HepG2 (cell line): ENCODE measurements around the gene CMIP. TPM values are rescaled to one million over a fixed set of nuclear protein-coding genes. Genes with fewer than 3 reads are reported as not detected.

Source experiments
- CBX1 ChIP-seq: IDR thresholded peaks from one replicate; pipeline ENCODE4 v1.6.1; 2016; ENCODE audit warnings: antibody characterized with exemption, low read depth
- CSRNP1 ChIP-seq: sonication (generic); formaldehyde crosslinking; IDR thresholded peaks from 2 replicates; pipeline ENCODE4 v1.8.1; 2023; ENCODE audit warnings: mild to moderate bottlenecking, missing genetic modification reagents
- GTF3A ChIP-seq: sonication (generic); formaldehyde crosslinking; conservative IDR thresholded peaks from 2 replicates; pipeline ENCODE4 v1.4.0; 2020; ENCODE audit warnings: mild to moderate bottlenecking, missing genetic modification reagents
- HIC2 ChIP-seq: sonication (generic); formaldehyde crosslinking; IDR thresholded peaks from 2 replicates; pipeline ENCODE4 v1.9.0; 2022; ENCODE audit warnings: low read depth, missing genetic modification reagents
- KAT7 ChIP-seq: IDR thresholded peaks from 2 replicates; pipeline ENCODE4 v1.6.1; 2018; ENCODE audit warnings: borderline replicate concordance, missing compliant biosample characterization
- NCOA5 ChIP-seq: sonication (generic); formaldehyde crosslinking; IDR thresholded peaks from 2 replicates; pipeline ENCODE4 v1.4.0; 2020; ENCODE audit warnings: missing genetic modification reagents
- RARA ChIP-seq: IDR thresholded peaks from 2 replicates; pipeline ENCODE4 v1.6.1; 2016; ENCODE audit warnings: missing genetic modification reagents, missing compliant biosample characterization
- SETDB1 ChIP-seq: sonication (generic); formaldehyde crosslinking; IDR thresholded peaks from 2 replicates; pipeline ENCODE4 v1.5.1; 2020; ENCODE audit warnings: missing genetic modification reagents, mild to moderate bottlenecking, borderline replicate concordance
- SMAD1 ChIP-seq: sonication (generic); formaldehyde crosslinking; IDR thresholded peaks from 2 replicates; pipeline ENCODE4 v1.4.0; 2020; ENCODE audit warnings: missing genetic modification reagents, low read depth, mild to moderate bottlenecking, borderline replicate concordance
- SMARCC2 ChIP-seq: fragments of 450-650 bp; IDR thresholded peaks from 2 replicates; pipeline ENCODE4 v1.6.1; 2017; ENCODE audit warnings: antibody characterized with exemption, mild to moderate bottlenecking
- SOX13 ChIP-seq, 3 experiments: fragments of 450-650 bp in 1 of 3; sonication (generic) in 1 of 3; formaldehyde crosslinking in 1 of 3; IDR thresholded peaks in 2 of 3; conservative IDR thresholded peaks in 1 of 3; 2 replicates each; pipeline versions ENCODE4 v1.5.0 to v1.6.1; 2016 to 2020; ENCODE audit warnings: antibody characterized with exemption in 1 of 3, mild to moderate bottlenecking in 1 of 3, missing compliant biosample characterization in 1 of 3, missing genetic modification reagents in 1 of 3, moderate library complexity in 1 of 3
- SP2 ChIP-seq: sonication (generic); formaldehyde crosslinking; IDR thresholded peaks from 2 replicates; pipeline ENCODE4 v1.5.1; 2020; ENCODE audit warnings: mild to moderate bottlenecking, missing genetic modification reagents
- ZFYVE20 ChIP-seq: sonication (generic); formaldehyde crosslinking; IDR thresholded peaks from 2 replicates; pipeline ENCODE4 v1.8.0; 2023; ENCODE audit warnings: low read depth, mild to moderate bottlenecking, moderate library complexity, missing genetic modification reagents, borderline replicate concordance
- ZKSCAN8 ChIP-seq: IDR thresholded peaks from 2 replicates; pipeline ENCODE4 v1.6.1; 2016; ENCODE audit warnings: borderline replicate concordance, missing genetic modification reagents, missing compliant biosample characterization
- ZNF143 ChIP-seq: sonication (generic); formaldehyde crosslinking; IDR thresholded peaks from 2 replicates; pipeline ENCODE4 v1.4.0; 2020; ENCODE audit warnings: missing genetic modification reagents
- ZNF234 ChIP-seq: sonication (generic); formaldehyde crosslinking; conservative IDR thresholded peaks from 2 replicates; pipeline ENCODE4 v1.5.1; 2020; ENCODE audit warnings: mild to moderate bottlenecking, missing genetic modification reagents
- ZNF251 ChIP-seq: sonication (generic); formaldehyde crosslinking; IDR thresholded peaks from 2 replicates; pipeline ENCODE4 v1.9.0; 2021; ENCODE audit warnings: mild to moderate bottlenecking, missing genetic modification reagents
- ZNF446 ChIP-seq: sonication (generic); formaldehyde crosslinking; IDR thresholded peaks from 2 replicates; pipeline ENCODE4 v1.5.0; 2020; ENCODE audit warnings: mild to moderate bottlenecking, missing genetic modification reagents
- ZNF615 ChIP-seq: sonication (generic); formaldehyde crosslinking; IDR thresholded peaks from 2 replicates; pipeline ENCODE4 v1.5.0; 2020; ENCODE audit warnings: mild to moderate bottlenecking, missing genetic modification reagents, borderline replicate concordance
- ZNF740 ChIP-seq: sonication (generic); formaldehyde crosslinking; IDR thresholded peaks from 2 replicates; pipeline ENCODE4 v1.4.0; 2020; ENCODE audit warnings: missing genetic modification reagents
- ZNF768 ChIP-seq: sonication (generic); formaldehyde crosslinking; IDR thresholded peaks from 2 replicates; pipeline ENCODE4 v1.4.0; 2020; ENCODE audit warnings: missing genetic modification reagents
- ZNF788 ChIP-seq: sonication (generic); formaldehyde crosslinking; IDR thresholded peaks from 2 replicates; pipeline ENCODE4 v1.5.0; 2020; ENCODE audit warnings: mild to moderate bottlenecking, missing genetic modification reagents, borderline replicate concordance
- polyA plus RNA-seq, 8 experiments: library from polyadenylated mRNA; depleted of rRNA in 3 of 8; stranded (reverse) in 7 of 8; unstranded in 1 of 8; fragments of >200 nt; fragmentation: Illumina TruSeq in 4 of 8; extraction: Trizol in 4 of 8; gene quantifications; 2 replicates each; pipeline versions ENCODE4 v1.2.1 to v1.2.3, GENCODE V29; 2011 to 2016; ENCODE audit warnings: low read depth in 4 of 8, missing spikeins in 1 of 8, mixed read lengths in 1 of 8; ENCODE audit not compliant: insufficient read depth in 1 of 8
- total RNA-seq, 5 experiments: library from RNA; depleted of rRNA; stranded (reverse); fragments of >200 nt; fragmentation: Illumina TruSeq; extraction: Trizol; gene quantifications; 2 replicates each; pipeline ENCODE4 v1.2.3, GENCODE V29; 2016; ENCODE audit warnings: low read depth in 1 of 5
- TF ChIP-seq, protein P1 (sequence below): sonication (generic); formaldehyde crosslinking; IDR thresholded peaks from 2 replicates; pipeline ENCODE4 v1.4.0; 2020; ENCODE audit warnings: missing genetic modification reagents, borderline replicate concordance
- TF ChIP-seq, protein P2 (sequence below): sonication (generic); formaldehyde crosslinking; IDR thresholded peaks from 2 replicates; pipeline ENCODE4 v1.4.0; 2020; ENCODE audit warnings: missing genetic modification reagents, borderline replicate concordance

Gene CMIP
- total and polyA plus RNA-seq, 2 of the 13 experiments (the other 11 are each of a cell fraction or from before 2014, with no cell fraction given) = 10.9 to 18.1 TPM

GRCh38 chr16:81465375-81465943 is 20.9 kb downstream of the CMIP start (continued):
- TF ChIP-seq HIC2 = no peak
- TF ChIP-seq ZNF768 (CRISPR knock-in tag) = peak; percentile 56; the same call in 1 of the 2 replicates
- peak; percentile 50 for TF ChIP-seq KAT7 (CRISPR knock-in tag)
- no peak for TF ChIP-seq ZNF446 (CRISPR knock-in tag)
- TF ChIP-seq ZNF234 (CRISPR knock-in tag) = no peak
- no peak for TF ChIP-seq GTF3A (CRISPR knock-in tag)
- TF ChIP-seq ZNF788 (CRISPR knock-in tag) = no peak
- TF ChIP-seq SETDB1 (CRISPR knock-in tag) = no peak
- TF ChIP-seq, protein P1, sequence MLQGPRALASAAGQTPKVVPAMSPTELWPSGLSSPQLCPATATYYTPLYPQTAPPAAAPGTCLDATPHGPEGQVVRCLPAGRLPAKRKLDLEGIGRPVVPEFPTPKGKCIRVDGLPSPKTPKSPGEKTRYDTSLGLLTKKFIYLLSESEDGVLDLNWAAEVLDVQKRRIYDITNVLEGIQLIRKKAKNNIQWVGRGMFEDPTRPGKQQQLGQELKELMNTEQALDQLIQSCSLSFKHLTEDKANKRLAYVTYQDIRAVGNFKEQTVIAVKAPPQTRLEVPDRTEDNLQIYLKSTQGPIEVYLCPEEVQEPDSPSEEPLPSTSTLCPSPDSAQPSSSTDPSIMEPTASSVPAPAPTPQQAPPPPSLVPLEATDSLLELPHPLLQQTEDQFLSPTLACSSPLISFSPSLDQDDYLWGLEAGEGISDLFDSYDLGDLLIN (CRISPR knock-in tag) = no peak
- no peak for TF ChIP-seq CSRNP1
- TF ChIP-seq ZNF740 (CRISPR knock-in tag) = no peak
- no peak for TF ChIP-seq SMAD1 (CRISPR knock-in tag)
- no peak for TF ChIP-seq NCOA5 (CRISPR knock-in tag)
- no peak for TF ChIP-seq ZKSCAN8 (CRISPR knock-in tag)
- TF ChIP-seq SMARCC2 = no peak
- TF ChIP-seq, protein P2, sequence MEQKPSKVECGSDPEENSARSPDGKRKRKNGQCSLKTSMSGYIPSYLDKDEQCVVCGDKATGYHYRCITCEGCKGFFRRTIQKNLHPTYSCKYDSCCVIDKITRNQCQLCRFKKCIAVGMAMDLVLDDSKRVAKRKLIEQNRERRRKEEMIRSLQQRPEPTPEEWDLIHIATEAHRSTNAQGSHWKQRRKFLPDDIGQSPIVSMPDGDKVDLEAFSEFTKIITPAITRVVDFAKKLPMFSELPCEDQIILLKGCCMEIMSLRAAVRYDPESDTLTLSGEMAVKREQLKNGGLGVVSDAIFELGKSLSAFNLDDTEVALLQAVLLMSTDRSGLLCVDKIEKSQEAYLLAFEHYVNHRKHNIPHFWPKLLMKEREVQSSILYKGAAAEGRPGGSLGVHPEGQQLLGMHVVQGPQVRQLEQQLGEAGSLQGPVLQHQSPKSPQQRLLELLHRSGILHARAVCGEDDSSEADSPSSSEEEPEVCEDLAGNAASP = no peak
- TF ChIP-seq ZFYVE20 = no peak
- peak; percentile 64; the same call in 1 of the 2 replicates for TF ChIP-seq RARA (CRISPR knock-in tag)
- TF ChIP-seq CBX1 = no peak
- no peak for TF ChIP-seq SOX13 (IDR thresholded peaks at IDR 0.05)
- peak in 1 of 2 experiments; percentile 55; a peak in 2 of 4 replicates for TF ChIP-seq SOX13 (CRISPR knock-in tag; conservative IDR thresholded peaks at IDR 0.05 in 1 of 2, IDR thresholded peaks at IDR 0.05 in 1 of 2)
- TF ChIP-seq ZNF615 (CRISPR knock-in tag) = no peak
- no peak for TF ChIP-seq ZNF143 (CRISPR knock-in tag)
- TF ChIP-seq SP2 (CRISPR knock-in tag) = no peak
- no peak for TF ChIP-seq ZNF251
